PFSK-1 (cell line): Measurements from ENCODE around the gene ILDR2. TPM values are rescaled to one million over a fixed set of nuclear protein-coding genes. Genes with fewer than 3 reads are reported as not detected.

ENCODE experiments used
- FOXP2 ChIP-seq: optimal IDR thresholded peaks from 2 replicates; pipeline ENCODE3; 2011; ENCODE audit warnings: borderline replicate concordance, control low read depth, inconsistent platforms; ENCODE audit not compliant: insufficient read depth; ENCODE audit errors: extremely low read length, extremely low read depth
- POLR2AphosphoS5 ChIP-seq: IDR thresholded peaks from 2 replicates; pipeline ENCODE4 v1.6.1; 2012; ENCODE audit warnings: low read depth, mild to moderate bottlenecking, control low read depth, low read length, moderate library complexity
- REST ChIP-seq, 2 experiments: IDR thresholded peaks; 2 replicates each; pipeline versions ENCODE4 v1.6.1 to v1.8.0; 2011 to 2012; ENCODE audit warnings: low read depth in 2 of 2, low read length in 2 of 2, control low read depth in 1 of 2, inconsistent platforms in 1 of 2, mild to moderate bottlenecking in 1 of 2, moderate library complexity in 1 of 2; ENCODE audit not compliant: insufficient read depth in 1 of 2
- SIN3A ChIP-seq: IDR thresholded peaks from 2 replicates; pipeline ENCODE4 v1.6.1; 2012; ENCODE audit warnings: mild to moderate bottlenecking, low read length, moderate library complexity, borderline replicate concordance; ENCODE audit not compliant: insufficient read depth
- TAF1 ChIP-seq: IDR thresholded peaks from 2 replicates; pipeline ENCODE4 v1.6.1; 2012; ENCODE audit warnings: low read length, control low read depth, borderline replicate concordance; ENCODE audit not compliant: insufficient read depth
- polyA plus RNA-seq: library from polyadenylated mRNA; unstranded; fragments of >200 nt; gene quantifications from one replicate; pipeline ENCODE4 v1.2.1, GENCODE V29; 2012; ENCODE audit warnings: low read depth, missing spikeins; ENCODE audit not compliant: insufficient read length

Gene ILDR2
- polyA plus RNA-seq = not detected

GRCh38 chr1:166975361-166976129, at the start of gene ILDR2:
Gene ILDR2 (minus strand): TSS chr1:166975540. CDS start chr1:166975268, 272 bp downstream.
- TF ChIP-seq REST (IDR thresholded peaks at IDR 0.05; ENCODE audit: insufficient read depth in 1 of 2, low read depth in 2 of 2, low read length in 2 of 2) (no peak), FOXP2 (no peak), SIN3A (no peak), TAF1 (no peak), POLR2AphosphoS5 (no peak)

- no peak for TF ChIP-seq TAF1
- TF ChIP-seq REST (IDR thresholded peaks at IDR 0.05; ENCODE audit: insufficient read depth in 1 of 2, low read depth in 2 of 2, low read length in 2 of 2) = no peak
- TF ChIP-seq POLR2AphosphoS5 = no peak
- TF ChIP-seq SIN3A = no peak
- TF ChIP-seq FOXP2 = no peak
Measured at GRCh38 chr1:167022384-167022783, 47.0 kb upstream of the ILDR2 start.

- no peak for TF ChIP-seq TAF1
Measured at GRCh38 chr1:167016100-167016750, 40.9 kb upstream of the ILDR2 start.

GRCh38 chr1:167013108-167013929, 38.0 kb upstream of the ILDR2 start:
- no peak for TF ChIP-seq POLR2AphosphoS5
- no peak for TF ChIP-seq TAF1
- no peak for TF ChIP-seq SIN3A

GRCh38 chr1:167012570-167012969, 37.2 kb upstream of the ILDR2 start:
- TF ChIP-seq SIN3A = no peak
- TF ChIP-seq FOXP2 = no peak
- no peak for TF ChIP-seq POLR2AphosphoS5
- no peak for TF ChIP-seq TAF1
- TF ChIP-seq REST (IDR thresholded peaks at IDR 0.05; ENCODE audit: insufficient read depth in 1 of 2, low read depth in 2 of 2, low read length in 2 of 2) = no peak
